Astrocyte of the spinal cord (primary cell): ENCODE results near the gene IFNGR1.

Source experiments
- DNase-seq: peaks from one replicate; pipeline ENCODE4 v3.0.0; 2011; ENCODE audit warnings: low read depth, low spot score
- H3K4me3 ChIP-seq: 2 replicates; pipeline ENCODE4 v1.5.1; 2011; ENCODE audit warnings: low read depth, mild to moderate bottlenecking, low read length, moderate library complexity
- CTCF ChIP-seq: IDR thresholded peaks from 2 replicates; pipeline ENCODE4 v1.5.1; 2012; ENCODE audit warnings: low read depth, mild to moderate bottlenecking, low read length, inconsistent platforms
- in situ Hi-C: cut with HindIII; loops from 2 replicates; pipeline ENCODE4 v1.10.0; 2017; ENCODE audit warnings: low sequenced_read_pairs

IFNGR1 gene

GRCh38 chr6:137218917-137219663 is at the start of gene IFNGR1:
IFNGR1 (minus strand) TSS chr6:137219385; CDS start chr6:137219327, 58 bp downstream.
- DNase-seq = peak; percentile 94
- H3K4me3 ChIP-seq = peak within 1 kb of the TSS; percentile 92
- in situ Hi-C loops = no loop called here
- TF ChIP-seq CTCF = no peak

GRCh38 chr6:137268911-137269310 is 49.7 kb upstream of the IFNGR1 start:
- TF ChIP-seq CTCF = no peak
- in situ Hi-C loops = no loop called here
- DNase-seq = no peak
- H3K4me3 ChIP-seq = no peak overlapping the region

GRCh38 chr6:137266309-137266586 is 47.1 kb upstream of the IFNGR1 start:
- in situ Hi-C loops = no loop called here
- TF ChIP-seq CTCF = no peak
- peak; percentile 52 for DNase-seq
- no peak overlapping the region for H3K4me3 ChIP-seq

- H3K4me3 ChIP-seq = no peak overlapping the region
- in situ Hi-C loops = no loop called here
- no peak for TF ChIP-seq CTCF
- no peak for DNase-seq
These were observed 46.5 kb upstream of the IFNGR1 start for GRCh38 chr6:137265561-137266308.

GRCh38 chr6:137264311-137265075 is 45.3 kb upstream of the IFNGR1 start:
- no peak for TF ChIP-seq CTCF
- no peak overlapping the region for H3K4me3 ChIP-seq
- in situ Hi-C loops = no loop called here
- no peak for DNase-seq

- no peak for TF ChIP-seq CTCF
- DNase-seq = peak; percentile 44
- in situ Hi-C loops = no loop called here
- H3K4me3 ChIP-seq = no peak overlapping the region
These were observed 42.6 kb upstream of the IFNGR1 start for GRCh38 chr6:137261761-137262160.
